Thyroid gland (tissue), 4 donors: ENCODE results near the gene C10orf90.

Experiments used
- CTCF ChIP-seq, 6 experiments: fragments of 200-600 bp in 3 of 6; fragments of 450-650 bp in 3 of 6; sonication (generic) in 3 of 6; IDR thresholded peaks; one replicate each; pipeline ENCODE4 v1.5.1; 2016 to 2019; ENCODE audit warnings: antibody characterized with exemption in 6 of 6, mild to moderate bottlenecking in 2 of 6, inconsistent platforms in 1 of 6, moderate library complexity in 1 of 6
- POLR2A ChIP-seq, 2 donors: fragments of 450-650 bp; IDR thresholded peaks; one replicate each; pipeline ENCODE4 v1.6.1; 2017; ENCODE audit warnings: antibody characterized with exemption in 2 of 2, mild to moderate bottlenecking in 2 of 2, moderate library complexity in 1 of 2

GRCh38 chr10:126523071-126523470 is 147.4 kb downstream of the C10orf90 start:
- TF ChIP-seq CTCF (IDR thresholded peaks at IDR 0.05) (no peak), POLR2A (IDR thresholded peaks at IDR 0.05) (no peak)
